ENCODE data around the gene TENM4.
A peak's percentile ranks its signal among the peaks of the same experiment; 100 is the strongest.
"Not testable (repeated sequence)": the region's sequence is repeated elsewhere in the genome, so short reads cannot be mapped to it uniquely, and the experiment has no call there.

Gene TENM4

DNA sequence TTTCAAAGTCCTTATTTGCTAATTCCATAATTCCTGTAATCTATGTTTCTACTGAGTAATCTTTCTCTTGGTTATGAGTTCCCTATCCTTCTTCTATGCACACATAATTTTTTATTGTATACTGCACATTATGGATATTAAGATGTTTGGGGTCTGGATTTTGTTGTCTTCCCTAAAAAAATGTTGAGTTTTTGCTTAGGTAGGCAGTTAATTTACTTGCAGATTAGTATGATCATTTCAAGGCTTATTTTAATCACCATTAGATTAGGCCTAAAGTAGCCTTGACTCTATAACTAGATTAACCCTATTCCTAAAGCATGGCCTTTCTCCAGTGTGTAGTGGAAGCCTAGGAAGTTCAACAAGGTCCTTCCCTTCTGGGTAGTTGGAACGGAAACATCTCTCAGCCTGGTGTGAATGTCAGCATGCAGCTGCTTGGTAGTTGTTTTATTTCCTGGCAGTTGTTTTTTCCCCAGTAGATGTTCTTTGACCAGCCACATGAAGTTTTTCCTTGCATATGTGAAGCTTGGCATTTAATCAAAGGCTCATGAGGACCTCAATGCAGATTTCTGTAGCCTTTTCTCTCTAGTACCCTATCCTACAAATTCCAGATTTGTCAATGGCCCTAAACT is 446.9 kb downstream of the TENM4 start:
- DNase-seq, result no peak

DNA sequence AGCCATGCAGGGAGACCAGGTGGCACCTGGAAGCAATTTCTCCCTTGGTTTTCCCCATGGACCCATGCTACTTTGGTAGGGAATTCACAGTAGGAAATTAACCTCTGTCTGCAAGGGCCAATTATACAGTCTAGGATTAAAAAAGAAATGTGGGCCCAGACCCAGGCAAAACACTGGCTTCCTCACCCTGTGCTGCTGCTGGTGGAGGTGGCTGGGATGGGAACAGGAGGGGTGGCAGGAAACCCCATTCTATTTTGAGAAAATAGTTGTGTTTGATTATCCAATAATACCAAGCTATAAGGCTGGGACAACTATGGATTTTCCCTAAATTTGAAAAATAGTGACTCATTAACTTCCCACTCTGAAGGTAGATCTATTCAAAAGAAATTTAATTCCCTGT is 449.1 kb downstream of the TENM4 start:
- DNase-seq, result no peak

DNA sequence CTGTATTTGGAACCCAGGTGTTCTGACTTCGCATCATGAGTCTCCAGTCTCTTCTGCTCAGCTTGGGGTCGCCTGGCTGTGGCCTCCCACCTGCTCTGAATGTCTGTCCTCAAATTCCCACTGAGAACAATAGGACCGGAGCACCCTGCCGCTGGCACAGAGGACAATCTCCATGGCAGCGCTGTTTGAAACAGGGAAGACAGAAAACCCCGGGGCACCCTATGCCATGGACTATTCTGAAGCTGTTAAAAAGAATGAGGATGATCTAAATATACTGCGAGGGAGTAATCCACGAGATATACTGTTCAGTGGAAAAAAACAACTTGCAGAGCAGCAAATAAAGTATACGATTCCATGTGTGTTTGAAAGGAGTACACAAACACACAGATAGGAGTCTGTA is 450.6 kb downstream of the TENM4 start:
- DNase-seq, result no peak

DNA sequence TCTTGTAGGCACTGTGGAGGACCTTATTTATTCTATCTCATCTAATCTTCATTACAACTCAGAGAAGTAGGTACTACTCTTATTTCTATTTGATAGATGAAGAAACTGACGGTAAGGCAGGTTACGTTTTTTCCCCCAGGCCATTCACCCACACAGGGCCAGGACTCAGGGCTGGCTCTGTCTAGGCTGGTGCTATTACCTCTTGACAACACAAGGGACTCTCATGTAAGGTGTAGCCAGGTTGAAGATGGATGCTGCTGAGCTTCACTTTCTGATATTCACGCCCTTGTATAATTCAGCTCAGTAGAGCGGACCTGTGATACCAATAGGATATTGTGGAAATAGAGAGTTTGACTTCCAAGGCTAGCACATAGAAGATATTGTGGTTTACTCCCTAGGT is 453.1 kb downstream of the TENM4 start:
- DNase-seq, result no peak

DNA sequence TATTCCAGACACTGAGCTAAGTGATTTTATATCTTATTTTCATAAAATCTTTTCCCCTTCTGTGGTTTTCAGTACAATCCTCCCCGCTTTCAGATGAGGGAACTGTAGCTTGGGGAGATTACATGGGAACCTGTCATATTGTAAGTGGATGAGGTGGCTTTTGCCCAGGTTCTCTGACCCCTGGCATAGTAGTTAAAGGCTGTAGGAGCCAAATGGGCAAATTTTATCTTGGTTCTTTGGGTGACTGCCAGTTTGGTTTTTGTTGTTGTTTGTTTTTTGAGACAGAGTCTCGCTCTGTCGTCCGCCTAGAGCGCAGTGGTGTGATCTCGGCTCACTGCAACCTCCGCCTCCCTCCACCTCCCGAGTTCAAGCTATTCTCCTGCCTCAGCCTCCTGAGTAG is 454.5 kb downstream of the TENM4 start:
- no peak for DNase-seq

DNA sequence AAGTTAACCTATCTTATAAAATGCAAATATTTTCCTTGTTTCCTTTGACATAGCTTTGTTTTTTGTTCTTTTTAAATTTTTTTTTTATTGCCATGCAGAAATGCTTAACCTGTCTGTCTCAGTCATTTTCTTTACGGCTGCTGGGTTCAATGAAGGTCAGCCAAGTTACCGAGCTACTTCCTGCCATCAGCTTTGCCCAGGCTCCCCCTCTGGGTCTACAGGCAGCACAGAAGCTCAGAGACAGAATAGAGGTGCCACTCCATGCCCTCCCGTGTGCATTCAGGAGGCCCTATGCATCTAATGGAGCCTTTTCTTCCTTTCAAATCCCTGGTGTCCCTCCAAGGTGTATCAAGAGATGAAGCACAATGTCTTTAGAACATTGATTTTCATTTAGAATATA is 455.2 kb downstream of the TENM4 start:
- no peak for DNase-seq

DNA sequence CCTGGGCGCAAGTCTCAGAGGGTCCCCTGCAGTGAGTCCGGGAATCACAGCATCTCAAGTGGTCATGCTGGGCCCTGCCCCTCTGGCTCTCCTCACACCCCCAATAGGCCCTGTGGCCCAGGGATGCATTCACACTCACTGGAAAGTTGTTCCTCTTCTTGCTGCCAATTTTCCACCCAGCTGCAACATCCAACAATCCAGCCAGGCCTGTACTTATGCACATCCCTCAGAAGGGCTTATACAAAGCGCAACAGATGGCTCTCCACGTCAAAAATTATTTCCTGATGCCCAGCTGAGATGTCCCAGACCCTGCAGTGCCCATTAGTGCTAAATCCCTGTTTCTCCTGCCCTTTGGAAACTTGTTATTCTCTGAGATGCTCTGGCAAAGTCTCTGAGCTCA is 458.4 kb downstream of the TENM4 start:
- peak; percentile 72 for DNase-seq

DNA sequence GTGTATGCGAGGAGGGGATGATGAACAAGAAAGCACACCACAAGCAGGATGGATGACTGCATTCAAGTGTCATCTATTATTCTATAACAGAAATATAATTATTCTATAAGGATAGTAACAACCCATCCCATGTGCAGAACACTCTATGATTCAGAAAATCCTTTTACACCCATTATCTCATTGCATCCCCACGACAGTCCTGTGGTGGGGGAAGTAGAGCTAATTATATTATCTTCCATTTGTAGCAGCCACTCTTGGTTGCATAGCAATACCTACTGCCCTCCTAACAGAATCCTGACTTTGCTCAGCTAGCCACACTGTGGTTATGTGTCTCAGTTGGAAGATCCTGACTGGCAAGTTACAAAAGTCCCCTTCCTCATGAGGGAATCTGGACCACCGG is 459.7 kb downstream of the TENM4 start:
- no peak for DNase-seq

DNA sequence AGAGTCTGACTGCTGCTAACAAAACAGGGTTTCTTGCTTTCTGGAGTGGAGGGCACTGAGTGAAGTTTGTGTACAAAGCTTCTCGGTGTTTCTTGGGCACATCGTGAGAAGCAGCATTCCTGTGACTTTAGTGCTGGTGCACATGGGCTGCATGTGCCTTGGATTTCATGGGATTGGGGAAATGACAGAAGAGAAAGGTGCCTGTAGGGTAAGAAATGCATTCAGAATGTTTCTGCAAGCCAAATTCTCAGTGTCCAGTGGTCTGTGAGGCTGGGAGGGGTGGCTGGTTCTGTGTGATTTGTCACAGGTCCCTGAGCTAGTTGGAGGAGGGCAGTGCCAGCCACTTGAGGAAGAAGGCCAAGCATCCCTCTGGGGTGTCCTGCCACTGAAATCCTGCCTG is 462.0 kb downstream of the TENM4 start:
- no peak for DNase-seq

DNA sequence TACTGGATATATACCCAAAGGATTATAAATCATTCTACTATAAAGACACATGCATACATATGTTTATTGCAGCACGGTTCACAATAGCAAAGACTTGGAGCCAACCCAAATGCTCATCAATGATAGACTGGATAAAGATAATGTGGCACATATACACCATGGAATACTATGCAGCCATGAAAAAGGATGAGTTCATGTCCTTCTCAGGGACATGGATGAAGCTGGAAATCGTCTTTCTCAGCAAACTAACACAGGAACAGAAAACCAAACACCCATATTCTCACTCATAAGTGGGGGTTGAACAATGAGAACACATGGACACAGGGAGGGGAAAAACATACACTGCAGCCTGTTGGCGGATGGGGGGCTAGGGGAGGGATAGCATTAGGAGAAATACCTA is 463.0 kb downstream of the TENM4 start:
- not testable (repeated sequence) for DNase-seq

DNA sequence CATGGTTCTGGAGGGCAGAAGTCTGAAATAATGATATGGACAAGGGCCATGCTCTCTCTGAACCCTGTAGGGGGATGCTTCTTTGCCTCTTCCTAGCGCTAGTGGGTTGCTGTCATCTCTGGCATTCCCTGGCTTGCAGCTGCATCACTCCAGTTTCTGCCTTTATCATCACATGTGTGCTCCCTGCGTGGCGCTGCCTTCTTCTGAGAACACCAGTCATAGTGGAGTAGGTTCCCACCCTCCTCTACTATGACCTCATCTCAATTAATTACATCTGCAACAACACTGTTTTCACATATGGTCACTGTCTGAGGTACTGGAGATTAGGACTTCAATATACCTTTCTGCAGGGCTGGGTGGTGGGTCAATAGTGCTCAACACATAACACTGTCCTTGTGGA is 463.8 kb downstream of the TENM4 start:
- no peak for DNase-seq

DNA sequence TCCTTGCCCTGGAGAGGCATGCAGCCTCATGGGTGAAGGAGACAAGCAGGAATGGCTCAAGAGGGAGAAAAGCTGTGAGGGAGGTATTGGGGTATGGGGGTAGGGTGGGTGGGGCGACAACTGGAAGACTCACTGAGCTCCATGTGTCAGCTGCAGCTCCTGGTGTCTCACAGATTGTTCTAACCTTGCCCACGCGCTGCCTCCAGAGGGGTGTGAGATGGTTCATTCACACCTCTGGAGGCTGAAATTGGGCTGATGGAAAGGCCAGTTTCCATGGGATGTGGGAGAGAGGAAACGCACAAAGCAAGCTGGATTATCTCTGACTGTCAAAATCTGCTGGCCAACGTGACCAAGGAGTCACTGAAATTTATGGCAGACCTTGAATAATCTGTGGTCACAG is 465.7 kb downstream of the TENM4 start:
- no peak for DNase-seq

DNA sequence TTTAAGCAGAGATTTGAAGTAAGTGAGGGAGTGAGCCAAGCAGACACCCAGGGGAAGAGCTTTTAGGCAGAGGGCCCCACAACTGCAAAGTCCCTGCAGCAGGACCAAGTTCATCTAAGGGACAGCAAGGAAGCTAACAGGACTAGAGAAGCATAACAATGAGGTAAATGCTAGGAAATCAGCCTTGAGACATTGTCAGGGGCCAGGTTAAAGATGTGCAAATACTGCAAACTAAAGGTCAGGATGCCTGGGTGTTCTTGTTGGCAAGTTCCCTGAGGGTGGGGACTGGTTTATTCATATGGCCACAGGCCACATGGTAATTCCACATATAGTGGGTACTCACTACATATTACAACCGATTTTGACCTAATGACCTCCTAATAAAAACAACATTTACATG is 467.0 kb downstream of the TENM4 start:
- no peak for DNase-seq

DNA sequence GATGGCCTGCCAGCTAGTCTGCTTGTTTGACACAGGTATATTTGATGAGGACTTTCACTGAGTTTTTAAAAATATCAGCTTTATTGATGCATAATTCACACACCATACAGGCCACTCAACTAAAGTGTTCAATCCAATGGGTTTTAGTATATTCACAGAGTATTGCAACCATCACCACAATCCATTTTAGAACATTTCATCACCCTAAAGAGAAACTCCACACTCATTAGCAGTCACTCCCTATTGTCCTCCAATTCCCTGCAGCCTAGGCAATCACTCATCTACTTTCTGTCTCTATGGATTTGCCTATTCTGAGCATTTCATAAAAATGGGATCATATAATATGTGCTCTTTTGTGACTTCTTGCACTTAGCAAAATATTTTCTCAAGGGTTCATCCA is 468.2 kb downstream of the TENM4 start:
- no peak for DNase-seq

DNA sequence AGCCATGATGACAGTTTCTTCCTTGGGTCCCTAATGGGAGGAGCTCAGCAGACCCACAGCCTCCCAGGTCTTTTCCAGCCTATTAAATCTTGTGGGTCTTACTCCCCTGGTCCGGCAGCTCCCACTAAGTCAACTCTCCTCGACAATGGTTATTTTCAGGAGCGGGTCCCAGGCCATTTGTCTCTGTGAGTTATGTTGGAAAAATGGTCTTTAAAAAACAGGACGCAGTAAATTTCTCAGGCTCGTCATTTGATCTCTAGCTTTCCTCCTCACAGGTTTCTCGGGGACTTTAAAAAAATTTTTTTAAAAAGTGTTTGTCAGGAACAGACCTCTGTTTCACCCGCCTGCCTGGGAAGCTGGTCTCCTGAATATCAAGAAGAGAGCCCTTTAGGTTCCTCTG is 468.7 kb downstream of the TENM4 start:
- DNase-seq, result no peak

DNA sequence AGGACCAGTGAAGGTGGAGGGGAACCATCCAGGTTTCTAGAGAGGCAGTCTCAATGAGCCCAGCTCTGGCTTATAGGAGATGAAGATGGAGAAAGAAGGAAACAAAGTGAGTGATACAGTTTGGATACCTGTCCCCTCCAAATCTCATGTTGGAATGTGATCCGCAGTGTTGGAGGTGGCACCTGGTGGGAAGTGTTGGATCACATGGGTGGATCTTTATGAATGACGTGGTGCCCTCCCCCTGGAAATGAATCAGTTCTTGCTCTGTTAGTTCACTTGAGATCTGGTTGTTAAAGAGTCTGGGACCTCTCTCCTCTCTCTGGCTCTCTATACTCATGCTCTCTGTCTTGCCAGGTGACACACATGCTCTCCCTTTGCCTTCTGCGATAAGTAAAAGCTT is 473.0 kb downstream of the TENM4 start:
- DNase-seq, result no peak

DNA sequence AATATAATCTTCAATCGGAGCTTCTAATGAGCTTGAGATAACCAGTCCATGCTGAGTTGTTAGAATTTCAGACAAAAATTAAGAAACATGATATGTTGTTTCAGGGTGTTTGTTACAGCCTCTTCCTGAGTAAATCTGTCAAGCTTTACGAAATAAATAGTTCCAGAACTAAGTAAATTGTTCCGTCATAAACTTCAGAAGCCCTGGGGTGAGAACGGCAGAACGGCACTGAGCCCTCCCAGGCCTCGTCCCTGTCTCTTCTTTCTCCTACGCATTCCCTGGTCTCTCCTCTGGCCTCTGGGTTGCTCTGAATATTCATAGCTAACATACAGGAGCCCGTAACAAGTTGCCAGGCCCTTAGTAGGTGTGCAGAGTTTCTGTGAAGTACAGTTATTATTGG is 475.4 kb downstream of the TENM4 start:
- DNase-seq, result no peak

DNA sequence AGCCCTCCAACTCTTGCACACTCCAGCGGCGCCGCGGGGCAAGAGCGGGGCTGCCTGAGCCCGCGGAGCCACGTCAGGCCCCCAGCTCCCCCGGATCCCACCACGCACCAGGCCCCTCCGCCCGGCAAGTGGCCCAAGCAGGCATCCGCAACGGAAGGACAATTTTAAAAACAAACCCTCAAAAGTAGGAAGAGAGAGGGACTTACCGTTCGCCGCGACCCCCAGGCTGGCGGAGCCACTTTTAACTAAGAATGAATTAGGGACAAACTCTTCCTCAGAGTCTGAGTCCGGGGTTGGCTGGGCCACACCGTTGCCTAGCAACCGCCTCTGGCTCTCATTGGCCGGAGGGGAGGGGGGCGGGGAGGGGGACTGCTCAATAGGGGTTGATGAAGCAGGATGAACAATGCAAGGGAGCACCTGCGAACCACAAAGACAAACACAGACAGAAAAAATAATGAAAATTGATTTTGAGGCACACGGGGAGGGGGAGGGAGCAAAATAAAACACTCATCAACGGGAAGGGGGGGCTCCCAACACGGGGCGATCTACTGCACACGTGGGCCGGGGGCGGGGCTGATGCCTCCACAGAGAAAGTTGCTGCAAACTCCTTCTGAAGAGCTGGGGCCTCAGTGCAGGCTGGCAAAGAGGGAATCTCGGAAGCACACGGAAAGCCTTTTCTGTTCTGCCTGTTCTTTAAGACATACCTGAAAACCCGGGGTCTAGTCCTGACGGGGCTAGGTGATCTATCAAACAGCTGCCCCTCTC is 478.7 kb downstream of the TENM4 start:
- DNase-seq, result peak; percentile 82

DNA sequence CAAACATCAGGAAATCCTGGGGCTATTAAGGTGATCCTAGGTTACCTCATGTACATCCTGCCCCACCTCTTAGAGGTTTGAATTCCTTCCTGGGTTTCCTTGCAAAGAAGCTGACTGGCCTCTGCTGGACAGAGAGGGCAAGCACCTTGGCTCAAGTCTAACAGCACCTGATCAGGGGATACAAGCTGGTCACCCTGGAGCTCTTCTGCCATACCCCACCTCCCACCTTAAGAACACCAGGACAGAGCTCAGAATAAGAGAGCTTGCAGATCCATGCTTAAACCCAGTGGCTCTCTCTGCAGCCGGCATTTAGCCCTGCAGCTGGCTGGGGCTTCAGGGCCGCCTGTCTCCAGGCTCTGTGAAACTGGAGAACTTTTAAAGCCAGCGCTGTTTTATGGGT is 479.6 kb downstream of the TENM4 start:
- DNase-seq, result no peak

DNA sequence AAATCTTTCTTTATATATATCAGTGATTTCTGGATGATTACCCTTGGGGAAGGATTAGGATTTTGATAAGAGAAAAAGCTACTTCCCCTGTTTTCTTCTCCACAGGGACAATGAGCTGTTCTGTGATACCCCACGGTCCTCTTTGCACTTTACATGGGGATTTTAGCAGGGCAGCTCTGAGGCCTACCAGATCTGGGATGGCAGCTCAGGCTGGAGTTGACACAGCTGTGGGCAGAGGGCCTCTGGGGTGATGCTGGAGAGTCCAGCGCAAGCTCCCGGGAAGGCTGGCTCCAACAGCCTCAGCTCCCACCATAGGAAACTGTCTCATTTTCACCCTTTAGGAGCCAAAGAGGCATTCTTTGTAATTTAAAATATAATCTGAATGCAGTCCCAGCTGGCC is 482.4 kb downstream of the TENM4 start:
- DNase-seq, result no peak

DNA sequence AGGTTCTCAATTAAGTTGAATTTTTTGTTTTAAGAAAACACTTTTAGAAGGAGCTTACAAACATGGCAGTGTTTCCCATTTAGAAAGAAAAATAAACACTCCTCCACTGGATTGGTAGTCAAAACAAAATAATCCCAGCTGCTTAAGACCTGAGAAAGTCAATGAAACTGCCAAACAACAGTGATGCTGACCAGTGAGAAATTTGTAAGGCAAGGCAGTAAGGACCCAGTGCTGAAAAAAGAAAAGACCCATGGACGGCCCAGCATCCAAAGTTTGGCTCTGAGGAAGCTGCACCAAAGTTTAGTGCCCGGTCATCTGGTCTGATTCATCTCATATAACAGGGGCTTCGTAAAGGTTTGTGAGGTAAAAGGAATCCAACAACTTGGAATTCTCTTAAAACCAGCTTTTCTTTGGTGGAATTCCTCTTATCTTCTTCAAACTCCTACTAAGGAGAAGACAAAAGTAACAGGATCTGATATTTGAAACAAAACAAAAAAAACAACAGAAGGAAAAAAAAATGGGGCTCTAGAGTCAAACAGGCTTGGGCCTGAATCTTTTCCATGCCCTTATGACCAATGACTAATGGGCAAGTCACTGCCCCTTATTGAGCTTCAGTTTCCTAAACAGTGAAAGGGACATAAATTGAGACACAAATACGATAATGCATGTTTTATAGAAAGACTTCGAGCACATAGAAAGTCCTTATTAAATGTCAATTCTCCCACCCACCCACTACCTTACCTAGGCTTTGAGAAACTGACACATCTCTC is 483.2 kb downstream of the TENM4 start:
- DNase-seq, result no peak

DNA sequence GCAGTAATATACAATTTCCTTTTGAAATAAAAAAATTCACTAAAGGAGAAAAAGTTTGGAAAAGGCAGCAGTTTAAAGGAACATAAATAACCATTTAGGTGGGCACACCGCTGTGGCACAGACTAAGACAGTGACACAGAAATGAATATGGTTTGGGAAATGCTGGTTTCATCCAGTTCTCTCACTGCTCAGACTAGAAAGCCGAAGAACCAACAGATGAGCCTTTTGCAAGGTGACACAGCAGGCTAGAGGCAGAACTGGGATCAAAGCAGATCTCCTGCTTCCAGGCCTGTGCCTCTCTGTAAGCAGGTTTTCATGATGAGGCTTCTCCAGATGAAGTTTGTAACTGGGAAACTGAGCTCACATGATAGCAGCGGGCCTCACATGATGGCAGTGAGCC is 486.1 kb downstream of the TENM4 start:
- no peak for DNase-seq

DNA sequence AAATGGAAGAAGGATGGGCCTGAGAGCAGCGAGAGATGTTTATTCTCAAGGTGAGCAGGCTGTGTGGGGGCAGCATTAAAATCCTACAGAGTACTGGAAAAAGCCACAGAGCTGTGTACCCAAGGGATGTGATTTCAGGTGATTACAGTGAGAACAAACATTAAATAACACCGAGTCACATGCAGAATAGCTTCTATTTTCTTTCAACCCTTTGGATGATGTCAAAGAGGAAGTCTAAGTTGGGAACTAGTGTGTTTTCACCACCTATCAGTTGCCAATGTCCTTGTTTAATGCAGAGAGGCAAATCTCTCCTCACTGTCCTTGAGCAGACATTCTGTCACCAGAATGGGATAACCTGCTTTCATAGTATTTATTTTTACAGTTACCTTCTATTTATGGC is 486.6 kb downstream of the TENM4 start:
- no peak for DNase-seq

DNA sequence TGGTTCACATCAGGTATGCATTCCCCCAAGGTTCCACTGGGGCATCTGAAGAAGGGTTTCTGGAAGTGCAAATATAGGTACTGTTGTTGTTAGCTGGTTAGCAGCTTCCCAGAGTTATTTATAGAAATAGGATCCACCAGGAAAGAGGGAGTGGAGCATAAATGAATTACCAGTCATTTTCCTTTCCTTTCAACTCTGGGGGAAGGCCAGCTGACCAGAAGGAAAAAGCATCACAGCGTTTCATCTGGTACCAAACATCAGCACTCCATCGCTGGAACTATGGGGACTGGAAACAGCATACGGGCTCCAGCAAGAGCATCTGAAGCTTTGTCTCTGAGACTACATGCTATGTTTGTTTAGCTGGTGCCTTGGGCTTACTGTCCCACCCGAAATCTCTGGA is 487.9 kb downstream of the TENM4 start:
- peak; percentile 79 for DNase-seq

Data from right hindlimb (tissue), 1 donor.